Natural killer cell treated with Interleukin-12 subunit alpha and Interleukin-12 subunit beta and Interleukin-15 and Interleukin-18, amount 100 ng/mL, for 72 hours (primary cell): ENCODE measurements around the gene LTB4R. TPM values are rescaled to one million over a fixed set of nuclear protein-coding genes. Genes with fewer than 3 reads are reported as not detected.
A peak's percentile ranks its signal among the peaks of the same experiment; 100 is the strongest.

Source experiments
- ATAC-seq, 2 donors: fragments of 150-1000 bp; cut with Tn5 transposase in 1 of 2; sonication (Bioruptor Pico), chemical (Tn5 transposase) in 1 of 2; 2 replicates each; pipeline ENCODE4 v1.10.0; 2021
- DNase-seq: peaks from one replicate; pipeline ENCODE4 v3.0.0; 2022; ENCODE audit warnings: low spot score
- H3K27ac Mint-ChIP-seq, 2 donors: 1 replicate in 1 of 2; 2 replicates in 1 of 2; pipeline ENCODE4 v1.8.0; 2022; ENCODE audit warnings: mixed read lengths in 2 of 2, mild to moderate bottlenecking in 1 of 2, moderate library complexity in 1 of 2
- H3K27me3 Mint-ChIP-seq, 2 donors: 1 replicate in 1 of 2; 2 replicates in 1 of 2; pipeline ENCODE4 v1.8.0; 2022; ENCODE audit warnings: mixed read lengths in 2 of 2
- H3K36me3 Mint-ChIP-seq: one replicate; pipeline ENCODE4 v1.8.0; 2022; ENCODE audit warnings: mixed read lengths
- H3K4me1 Mint-ChIP-seq, 2 donors: 1 replicate in 1 of 2; 2 replicates in 1 of 2; pipeline ENCODE4 v1.8.0; 2022; ENCODE audit warnings: low read depth in 2 of 2, mixed read lengths in 2 of 2, mild to moderate bottlenecking in 1 of 2
- H3K4me3 Mint-ChIP-seq: one replicate; pipeline ENCODE4 v1.8.0; 2022; ENCODE audit warnings: mixed read lengths
- H3K9me3 Mint-ChIP-seq: 2 replicates; pipeline ENCODE4 v1.8.0; 2022; ENCODE audit warnings: mixed read lengths
- total RNA-seq, 2 donors: library from RNA; stranded (reverse); gene quantifications; one replicate each; pipeline ENCODE4 v1.2.3, GENCODE V29; 2022

LTB4R gene
- total RNA-seq, 2 donors from 2014 or later: 13.2 to 37.3 TPM

DNA sequence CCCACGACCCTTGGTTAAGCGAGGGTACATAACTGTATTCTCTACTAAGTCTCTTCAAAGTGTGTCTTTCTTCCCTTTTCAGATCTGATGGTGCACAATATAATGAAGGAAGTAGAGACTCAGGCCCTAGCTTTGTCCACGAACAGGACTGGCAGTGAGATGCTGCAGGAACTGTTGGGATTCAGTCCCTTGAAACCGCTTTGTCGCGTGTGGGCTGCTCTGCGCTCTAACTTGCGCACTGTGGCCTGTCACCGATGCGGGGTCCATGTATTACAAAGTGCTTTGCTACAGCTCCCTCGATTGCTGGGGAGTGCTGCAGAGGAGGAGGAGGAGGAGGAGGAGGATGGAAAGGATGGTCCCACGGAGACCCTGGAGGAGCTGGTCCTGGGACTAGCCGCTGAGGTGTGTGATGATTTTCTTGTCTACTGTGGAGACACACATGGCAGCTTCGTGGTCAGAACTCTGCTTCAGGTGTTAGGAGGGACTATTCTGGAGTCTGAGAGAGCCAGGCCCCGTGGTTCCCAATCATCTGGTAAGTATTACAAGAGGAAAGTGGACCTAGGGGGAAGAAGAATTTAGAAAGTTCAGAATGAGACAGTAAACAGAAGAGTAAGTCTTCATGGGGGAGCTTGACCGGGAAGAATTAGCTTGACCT is 10.8 kb upstream of the LTB4R start:
- Mint-ChIP-seq H3K9me3 (no peaks in the 10 kb centered on the region), H3K27ac (peak overlapping the region; percentile 78 to 90), H3K36me3 (peaks cover 16% of the 10 kb centered on the region), H3K27me3 (no peaks in the 10 kb centered on the region), H3K4me1 (peaks cover 43 to 56% of the 10 kb centered on the region in 2 donors), H3K4me3 (peak overlapping the region; percentile 92)
- DNase-seq (no peak), ATAC-seq (no peak)

DNA sequence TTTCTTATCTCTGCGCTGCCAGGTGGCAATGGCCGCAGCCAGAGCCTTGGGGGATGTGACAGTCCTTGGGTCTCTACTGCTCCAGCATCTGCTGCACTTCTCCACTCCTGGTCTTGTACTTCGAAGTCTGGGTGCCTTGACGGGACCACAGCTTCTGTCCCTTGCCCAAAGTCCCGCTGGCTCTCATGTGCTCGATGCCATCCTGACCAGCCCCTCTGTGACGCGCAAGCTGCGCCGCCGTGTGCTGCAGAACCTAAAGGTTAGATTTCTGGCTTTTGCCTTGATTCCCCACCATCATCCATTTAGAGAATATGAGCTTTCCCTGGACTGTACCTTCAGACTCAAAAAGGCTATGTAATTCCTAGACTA is 7.3 kb upstream of the LTB4R start:
- DNase-seq: no peak
- Mint-ChIP-seq H3K4me1 (peaks cover 34 to 39% of the 10 kb centered on the region in 2 donors), H3K4me3 (no peak overlapping the region), H3K9me3 (no peaks in the 10 kb centered on the region), H3K27ac (no peak overlapping the region), H3K36me3 (peaks cover 23% of the 10 kb centered on the region), H3K27me3 (no peaks in the 10 kb centered on the region)
- ATAC-seq: no peak

DNA sequence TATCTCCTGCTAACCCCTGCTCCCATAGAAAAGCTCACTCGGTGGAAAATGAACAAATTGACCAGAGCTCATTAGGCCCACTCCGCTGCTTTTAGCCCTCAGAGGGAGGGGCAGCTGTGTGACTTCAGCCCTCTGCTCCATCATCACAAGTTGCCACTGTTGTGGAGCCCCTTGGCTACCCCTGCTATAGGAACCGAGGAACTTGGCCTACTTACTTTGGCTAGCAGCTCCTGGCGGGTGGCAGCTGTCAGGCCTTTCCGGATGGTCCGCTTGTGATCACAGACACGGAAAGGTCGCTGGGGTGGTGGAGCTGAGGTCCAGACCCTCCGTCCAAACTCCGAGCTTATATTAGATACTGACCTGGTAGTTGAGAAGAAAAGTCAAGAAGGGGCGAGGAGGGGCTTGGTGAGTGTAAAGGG is 4.1 kb upstream of the LTB4R start:
- no peak for DNase-seq
- Mint-ChIP-seq H3K4me3 (no peak overlapping the region), H3K4me1 (peaks cover 38 to 41% of the 10 kb centered on the region in 2 donors), H3K9me3 (no peaks in the 10 kb centered on the region), H3K36me3 (peaks cover 23% of the 10 kb centered on the region), H3K27ac (peak overlapping the region in 1 of 2 donors; percentile 5), H3K27me3 (no peaks in the 10 kb centered on the region)
- ATAC-seq: no peak

DNA sequence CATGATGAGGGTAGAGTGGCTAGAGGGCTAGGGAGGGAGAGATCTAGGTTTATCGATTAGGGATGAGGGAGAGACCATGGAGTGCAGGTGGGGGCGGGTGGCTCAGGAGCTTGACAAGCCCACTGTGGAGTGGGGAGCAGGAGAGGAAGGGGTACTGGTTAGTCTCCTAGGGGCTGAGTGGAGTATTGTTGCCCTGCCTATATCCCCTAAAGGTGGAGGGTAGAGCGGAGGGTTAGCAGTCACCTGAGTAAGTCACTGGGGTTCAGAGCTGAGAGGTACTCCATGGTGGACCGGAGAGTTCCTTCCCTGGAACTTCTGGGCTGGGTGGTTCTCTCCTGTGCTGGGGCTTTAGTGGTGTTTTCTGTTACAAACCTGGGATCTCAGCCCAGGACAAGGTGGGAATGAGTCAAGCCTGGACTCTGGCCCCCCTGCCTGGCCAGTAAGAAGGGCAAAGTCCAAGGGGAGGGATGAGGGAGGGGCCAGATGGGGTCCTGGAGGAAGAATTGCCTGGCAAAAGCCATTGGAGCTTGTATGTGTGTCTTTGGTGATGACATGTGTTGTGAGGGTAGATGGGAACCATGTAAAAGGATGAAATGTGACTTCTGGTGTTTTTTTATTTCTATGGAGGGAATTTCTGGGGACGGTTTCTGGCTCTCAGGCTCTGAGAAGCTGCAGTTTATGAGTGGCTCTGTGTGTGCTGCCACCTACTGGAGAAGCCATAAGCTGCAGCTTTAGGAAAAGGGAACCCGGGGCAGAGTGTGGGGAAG is 3.5 kb upstream of the LTB4R start, which contains the start of gene CIDEB:
Gene CIDEB (minus strand): TSS at position 403 of the 767 bp plus-strand sequence. CDS start 119 bp downstream, at position 284.
- Mint-ChIP-seq H3K27me3 (no peaks in the 10 kb centered on the region), H3K4me3 (peak within 1 kb of the TSS; percentile 2), H3K9me3 (no peaks in the 10 kb centered on the region), H3K36me3 (peaks cover 23% of the 10 kb centered on the region), H3K27ac (peak within 1 kb of the TSS; percentile 9 to 15), H3K4me1 (peaks cover 44 to 46% of the 10 kb centered on the region in 2 donors)
- no peak for DNase-seq
- no peak for ATAC-seq

- H3K27ac Mint-ChIP-seq: peak overlapping the region; percentile 9 to 70
- H3K4me1 Mint-ChIP-seq: peaks cover 51 to 53% of the 10 kb centered on the region in 2 donors
- H3K27me3 Mint-ChIP-seq: no peaks in the 10 kb centered on the region
- no peak for DNase-seq
- peak overlapping the region; percentile 2 for H3K4me3 Mint-ChIP-seq
- H3K9me3 Mint-ChIP-seq: no peaks in the 10 kb centered on the region
- peaks cover 23% of the 10 kb centered on the region for H3K36me3 Mint-ChIP-seq
- no peak for ATAC-seq
These were observed 2.8 kb upstream of the LTB4R start for GRCh38 chr14:24308342-24309124.

DNA sequence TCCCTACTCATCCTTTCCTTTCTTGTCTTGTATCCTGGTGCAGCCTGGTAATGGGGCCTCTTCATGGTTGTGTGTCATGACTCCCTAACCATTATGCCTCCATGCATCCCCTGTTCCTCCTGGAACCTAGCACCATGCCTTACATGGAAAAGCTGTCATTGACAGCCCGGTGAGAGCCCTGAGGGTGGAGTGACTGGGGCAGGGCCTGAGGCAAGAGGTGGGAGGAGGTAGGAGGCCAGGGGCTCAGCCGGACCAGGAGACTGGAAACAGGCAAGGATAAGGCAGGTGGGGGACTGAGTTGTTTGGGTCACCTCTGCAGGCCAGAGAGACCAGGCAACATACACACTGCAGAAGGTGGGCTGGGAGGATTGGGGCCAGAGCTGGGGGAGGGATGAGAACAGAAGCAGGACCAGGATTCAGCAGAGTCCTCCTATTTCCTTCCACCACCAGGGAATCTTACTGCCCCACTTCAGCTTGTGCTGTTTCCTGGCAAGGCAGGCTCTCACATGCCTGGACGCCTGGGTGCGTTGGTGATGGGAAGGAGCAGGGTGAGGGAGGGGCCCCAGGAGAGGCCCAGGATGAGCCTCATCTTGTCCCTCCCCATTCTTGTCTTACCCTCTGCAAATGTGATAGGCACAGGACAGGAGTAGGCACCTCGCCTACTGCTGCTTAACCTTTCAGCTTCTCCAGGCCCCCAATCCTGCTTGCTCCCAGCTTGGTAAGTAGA is 1.6 kb upstream of the LTB4R start, which contains the start of gene LTB4R2:
Gene LTB4R2 (plus strand): TSS at position 603 of the 727 bp plus-strand sequence. CDS start 525 bp downstream, outside the sequence.
- Mint-ChIP-seq H3K9me3 (no peaks in the 10 kb centered on the region), H3K27ac (peak within 1 kb of the TSS; percentile 61 to 70), H3K4me3 (peak within 1 kb of the TSS; percentile 84), H3K36me3 (peaks cover 14% of the 10 kb centered on the region), H3K27me3 (no peaks in the 10 kb centered on the region), H3K4me1 (peaks cover 59 to 65% of the 10 kb centered on the region in 2 donors)
- no peak for ATAC-seq
- DNase-seq: no peak

DNA sequence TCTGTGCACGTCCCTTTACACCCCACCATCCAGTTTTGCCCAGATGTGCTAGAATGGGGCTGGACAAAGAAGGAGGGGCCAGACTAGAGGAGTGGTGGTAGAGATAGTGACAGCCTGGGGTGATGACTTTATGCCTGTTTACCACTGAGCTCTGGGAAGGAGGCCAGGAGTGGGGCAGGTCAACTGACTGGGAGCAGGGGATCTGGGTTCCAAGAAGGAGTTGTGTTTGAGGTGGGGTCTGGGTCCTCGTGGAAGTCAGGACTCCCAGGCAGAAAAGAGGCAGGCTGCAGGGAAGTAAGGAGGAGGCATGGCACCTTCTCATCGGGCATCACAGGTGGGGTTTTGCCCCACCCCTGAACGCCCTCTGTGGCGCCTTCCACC is 1.0 kb upstream of the LTB4R start:
- no peak for DNase-seq
- Mint-ChIP-seq H3K9me3 (no peaks in the 10 kb centered on the region), H3K4me3 (peak overlapping the region; percentile 84), H3K27me3 (no peaks in the 10 kb centered on the region), H3K4me1 (peaks cover 64 to 66% of the 10 kb centered on the region in 2 donors), H3K36me3 (peaks cover 9% of the 10 kb centered on the region), H3K27ac (peak overlapping the region; percentile 61 to 70)
- ATAC-seq: no peak

- peak overlapping the region; percentile 84 for H3K4me3 Mint-ChIP-seq
- no peaks in the 10 kb centered on the region for H3K27me3 Mint-ChIP-seq
- no peaks in the 10 kb centered on the region for H3K9me3 Mint-ChIP-seq
- peak overlapping the region; percentile 83 to 93 for H3K27ac Mint-ChIP-seq
- DNase-seq: no peak
- peak; percentile 5 to 48 for ATAC-seq
- peaks cover 69 to 71% of the 10 kb centered on the region in 2 donors for H3K4me1 Mint-ChIP-seq
- no peaks in the 10 kb centered on the region for H3K36me3 Mint-ChIP-seq
These were observed 724 bp downstream of the LTB4R start for GRCh38 chr14:24311837-24312615.

DNA sequence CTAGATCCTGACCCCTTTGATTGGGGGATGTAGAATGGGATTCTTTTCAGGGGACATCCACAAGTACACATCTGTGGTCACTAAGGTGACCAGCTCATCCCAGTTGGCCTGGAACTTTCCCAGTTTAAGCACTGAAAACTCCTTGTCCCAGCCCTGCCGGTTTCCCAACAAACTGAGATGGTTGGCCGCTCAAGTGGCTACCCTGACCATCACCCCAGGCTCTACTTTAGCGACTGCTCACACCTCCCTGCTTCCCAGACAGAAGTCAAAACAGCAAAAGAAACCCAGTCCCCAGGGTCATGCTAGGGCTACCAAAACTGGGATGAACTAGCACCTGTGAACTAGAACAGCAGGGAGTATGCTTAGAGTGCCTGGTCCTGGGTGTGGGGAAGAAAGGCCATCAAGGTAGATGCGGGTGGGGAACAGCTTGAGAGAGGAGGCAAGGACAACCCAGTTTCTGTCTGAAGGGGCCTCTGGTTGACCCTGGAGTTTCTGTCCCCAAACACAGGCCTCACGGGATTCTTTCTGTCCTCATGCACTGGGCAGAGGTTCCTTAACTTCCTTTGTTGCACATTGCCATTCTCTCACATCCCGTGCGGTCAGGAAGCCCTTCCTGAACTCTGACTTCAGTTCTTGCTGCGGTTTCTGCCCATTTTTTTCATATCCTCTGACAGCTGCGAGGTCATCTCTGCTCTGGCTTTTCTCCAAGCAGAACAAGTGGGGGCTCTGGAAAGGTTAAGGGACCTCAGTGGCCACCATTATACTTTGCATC is 1.6 kb downstream of the LTB4R start:
- DNase-seq: no peak
- no peaks in the 10 kb centered on the region for H3K27me3 Mint-ChIP-seq
- no peaks in the 10 kb centered on the region for H3K9me3 Mint-ChIP-seq
- peaks cover 5% of the 10 kb centered on the region for H3K36me3 Mint-ChIP-seq
- H3K4me3 Mint-ChIP-seq: peak overlapping the region; percentile 84
- H3K4me1 Mint-ChIP-seq: peaks cover 69 to 76% of the 10 kb centered on the region in 2 donors
- peak; percentile 39 to 52 for ATAC-seq
- peak overlapping the region; percentile 83 to 93 for H3K27ac Mint-ChIP-seq

DNA sequence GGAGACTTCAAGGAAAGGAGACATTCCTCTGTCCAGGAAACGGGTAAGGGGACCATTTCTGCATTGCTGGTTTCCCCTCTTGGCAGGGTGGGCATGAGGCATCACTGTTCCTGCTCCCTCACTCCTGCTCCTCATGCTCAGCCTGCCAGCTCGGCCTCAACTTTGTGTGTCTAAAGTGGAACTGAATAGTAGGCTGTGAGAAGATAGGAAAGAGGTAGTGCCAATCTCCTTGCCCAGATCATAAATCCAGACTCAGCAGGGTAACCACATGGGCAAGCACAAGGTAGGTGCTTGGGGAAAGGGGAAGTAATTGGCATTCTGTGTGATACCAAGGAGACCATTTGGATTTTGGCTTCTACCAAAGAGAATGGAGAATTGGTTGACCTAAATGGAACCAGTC is 2.6 kb downstream of the LTB4R start:
- peaks cover 64 to 71% of the 10 kb centered on the region in 2 donors for H3K4me1 Mint-ChIP-seq
- ATAC-seq (no peak), DNase-seq (no peak)
- peak overlapping the region; percentile 84 for H3K4me3 Mint-ChIP-seq
- H3K27ac Mint-ChIP-seq: peak overlapping the region; percentile 83 to 93
- H3K27me3 Mint-ChIP-seq: peaks cover under 1 to 3% of the 10 kb centered on the region in 2 donors
- H3K9me3 Mint-ChIP-seq: no peaks in the 10 kb centered on the region
- peaks cover 5% of the 10 kb centered on the region for H3K36me3 Mint-ChIP-seq

DNA sequence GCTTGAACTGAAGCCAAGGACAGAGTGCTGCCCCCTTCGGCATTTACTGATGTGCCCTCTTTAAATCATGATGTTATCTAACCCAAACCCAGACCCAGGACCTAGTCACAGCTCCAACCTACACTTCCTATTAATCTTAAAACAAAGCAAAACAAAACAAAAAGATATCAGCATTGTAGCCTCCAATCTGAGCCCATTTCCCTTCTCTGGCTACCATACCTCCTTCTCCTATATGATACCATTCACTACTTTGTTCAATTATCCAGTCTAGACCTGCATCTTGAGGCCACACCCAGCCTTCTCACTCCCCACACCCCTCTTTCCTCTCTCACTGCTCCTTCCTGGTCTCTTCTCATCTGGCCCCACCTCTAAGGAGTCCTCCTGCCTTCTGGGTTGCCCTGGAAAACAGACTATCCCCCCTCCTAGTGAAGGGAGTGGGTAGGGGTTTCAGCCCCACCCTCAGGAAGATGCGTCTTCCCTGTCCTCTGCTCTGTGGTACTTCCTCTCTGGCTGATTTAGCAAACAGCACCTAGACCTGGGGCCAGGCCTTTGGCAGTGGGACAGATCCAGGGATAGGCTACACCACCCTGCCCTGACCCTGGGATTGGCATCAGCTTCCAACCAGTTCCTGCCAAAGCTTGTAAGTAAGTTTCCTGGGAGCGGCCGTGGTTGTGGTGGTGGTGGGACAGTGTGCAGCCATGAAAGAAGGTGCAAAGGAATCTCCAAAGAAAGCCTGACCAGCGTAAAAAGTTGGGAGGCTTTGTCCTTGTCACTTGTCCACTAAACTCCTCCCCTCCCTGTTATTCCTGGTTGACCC is 3.3 kb downstream of the LTB4R start:
- ATAC-seq (no peak), DNase-seq (no peak)
- H3K36me3 Mint-ChIP-seq: peaks cover 5% of the 10 kb centered on the region
- peak overlapping the region; percentile 83 to 93 for H3K27ac Mint-ChIP-seq
- peaks cover 57 to 64% of the 10 kb centered on the region in 2 donors for H3K4me1 Mint-ChIP-seq
- peak overlapping the region; percentile 84 for H3K4me3 Mint-ChIP-seq
- H3K27me3 Mint-ChIP-seq: peaks cover 5 to 7% of the 10 kb centered on the region in 2 donors
- no peaks in the 10 kb centered on the region for H3K9me3 Mint-ChIP-seq
